ENCODE results near the gene HAUS5.

DNA sequence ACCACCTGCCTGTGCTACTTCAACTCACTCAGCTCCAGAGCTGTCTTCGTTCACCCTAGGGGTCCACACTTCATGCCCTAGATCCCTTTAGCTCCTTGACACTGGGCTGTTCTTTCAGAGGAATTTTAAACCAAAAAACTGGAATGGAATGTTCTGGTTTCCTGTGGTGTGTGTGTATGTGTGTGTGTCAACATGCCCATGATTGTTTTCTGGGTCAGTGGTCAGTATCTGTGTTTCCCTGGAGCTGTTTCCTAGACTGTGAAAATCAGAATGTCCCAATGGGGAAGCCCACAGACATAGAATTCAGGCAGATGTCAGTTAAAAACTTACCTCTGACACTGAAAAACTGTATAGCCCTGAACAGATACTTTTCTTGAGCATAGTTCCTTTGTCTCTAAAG, 25.2 kb upstream of the HAUS5 start:
- TF ChIP-seq CTCF (IDR thresholded peaks at IDR 0.05; ENCODE audit: poor library complexity) (no peak), EZH2 (IDR thresholded peaks at IDR 0.05; ENCODE audit: borderline replicate concordance) (no peak)
